Fibroblast of pulmonary artery (primary cell): Measurements from ENCODE around the gene RPL32.

ENCODE experiments used
- DNase-seq: peaks from one replicate; pipeline ENCODE4 v3.0.0-alpha.2; 2010; ENCODE audit warnings: low read depth
- H3K4me3 ChIP-seq: replicated peaks from 2 replicates; pipeline ENCODE4 v1.5.1; 2011; ENCODE audit warnings: low read depth, mild to moderate bottlenecking, control low read depth, low read length, moderate library complexity
- TF ChIP-seq, protein P1 (sequence below): IDR thresholded peaks from 2 replicates; pipeline ENCODE4 v1.5.1; 2011; ENCODE audit warnings: mild to moderate bottlenecking, control low read depth, low read length, inconsistent platforms; ENCODE audit errors: missing control alignments

Gene RPL32

DNA sequence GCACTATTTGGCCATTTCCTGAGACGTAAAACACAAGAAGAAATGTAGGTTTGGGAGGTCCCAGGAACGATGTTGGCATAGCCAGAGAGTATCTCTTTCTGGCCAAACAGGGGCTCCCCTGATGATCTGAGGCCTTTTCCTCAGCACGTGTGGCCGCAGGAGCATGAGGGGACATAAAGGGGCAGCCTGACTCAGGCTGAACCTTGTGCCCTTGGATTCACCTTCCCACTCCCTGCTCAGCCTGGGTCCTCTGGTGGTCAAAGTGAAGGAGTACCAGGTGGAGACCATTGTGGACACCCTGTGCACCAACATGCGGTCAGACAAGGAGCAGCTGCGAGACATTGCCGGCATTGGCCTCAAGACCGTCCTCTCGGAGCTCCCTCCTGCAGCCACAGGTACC, 34.3 kb downstream of the RPL32 start:
- no peak for DNase-seq
- H3K4me3 ChIP-seq = no peak overlapping the region
- TF ChIP-seq, protein P1, sequence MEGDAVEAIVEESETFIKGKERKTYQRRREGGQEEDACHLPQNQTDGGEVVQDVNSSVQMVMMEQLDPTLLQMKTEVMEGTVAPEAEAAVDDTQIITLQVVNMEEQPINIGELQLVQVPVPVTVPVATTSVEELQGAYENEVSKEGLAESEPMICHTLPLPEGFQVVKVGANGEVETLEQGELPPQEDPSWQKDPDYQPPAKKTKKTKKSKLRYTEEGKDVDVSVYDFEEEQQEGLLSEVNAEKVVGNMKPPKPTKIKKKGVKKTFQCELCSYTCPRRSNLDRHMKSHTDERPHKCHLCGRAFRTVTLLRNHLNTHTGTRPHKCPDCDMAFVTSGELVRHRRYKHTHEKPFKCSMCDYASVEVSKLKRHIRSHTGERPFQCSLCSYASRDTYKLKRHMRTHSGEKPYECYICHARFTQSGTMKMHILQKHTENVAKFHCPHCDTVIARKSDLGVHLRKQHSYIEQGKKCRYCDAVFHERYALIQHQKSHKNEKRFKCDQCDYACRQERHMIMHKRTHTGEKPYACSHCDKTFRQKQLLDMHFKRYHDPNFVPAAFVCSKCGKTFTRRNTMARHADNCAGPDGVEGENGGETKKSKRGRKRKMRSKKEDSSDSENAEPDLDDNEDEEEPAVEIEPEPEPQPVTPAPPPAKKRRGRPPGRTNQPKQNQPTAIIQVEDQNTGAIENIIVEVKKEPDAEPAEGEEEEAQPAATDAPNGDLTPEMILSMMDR = no peak

DNA sequence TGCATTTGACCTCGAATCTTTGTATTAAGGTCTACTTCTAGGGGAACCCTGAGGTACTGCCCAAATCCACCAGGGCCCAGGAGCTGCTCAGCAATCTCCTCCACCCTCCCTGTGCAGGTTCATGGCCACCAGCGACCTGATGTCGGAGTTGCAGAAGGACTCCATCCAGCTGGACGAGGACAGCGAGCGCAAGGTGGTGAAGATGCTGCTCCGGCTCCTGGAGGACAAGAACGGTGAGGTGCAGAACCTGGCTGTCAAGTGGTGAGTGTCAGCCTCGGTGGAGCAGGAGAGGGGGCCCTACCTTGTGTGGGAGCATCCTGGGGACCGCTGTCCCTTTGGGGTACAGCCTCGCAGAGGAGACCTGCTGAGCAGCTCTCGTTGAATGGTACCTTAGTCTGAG, 38.0 kb downstream of the RPL32 start:
- TF ChIP-seq, protein P1 = no peak
- H3K4me3 ChIP-seq = no peak overlapping the region
- no peak for DNase-seq

DNA sequence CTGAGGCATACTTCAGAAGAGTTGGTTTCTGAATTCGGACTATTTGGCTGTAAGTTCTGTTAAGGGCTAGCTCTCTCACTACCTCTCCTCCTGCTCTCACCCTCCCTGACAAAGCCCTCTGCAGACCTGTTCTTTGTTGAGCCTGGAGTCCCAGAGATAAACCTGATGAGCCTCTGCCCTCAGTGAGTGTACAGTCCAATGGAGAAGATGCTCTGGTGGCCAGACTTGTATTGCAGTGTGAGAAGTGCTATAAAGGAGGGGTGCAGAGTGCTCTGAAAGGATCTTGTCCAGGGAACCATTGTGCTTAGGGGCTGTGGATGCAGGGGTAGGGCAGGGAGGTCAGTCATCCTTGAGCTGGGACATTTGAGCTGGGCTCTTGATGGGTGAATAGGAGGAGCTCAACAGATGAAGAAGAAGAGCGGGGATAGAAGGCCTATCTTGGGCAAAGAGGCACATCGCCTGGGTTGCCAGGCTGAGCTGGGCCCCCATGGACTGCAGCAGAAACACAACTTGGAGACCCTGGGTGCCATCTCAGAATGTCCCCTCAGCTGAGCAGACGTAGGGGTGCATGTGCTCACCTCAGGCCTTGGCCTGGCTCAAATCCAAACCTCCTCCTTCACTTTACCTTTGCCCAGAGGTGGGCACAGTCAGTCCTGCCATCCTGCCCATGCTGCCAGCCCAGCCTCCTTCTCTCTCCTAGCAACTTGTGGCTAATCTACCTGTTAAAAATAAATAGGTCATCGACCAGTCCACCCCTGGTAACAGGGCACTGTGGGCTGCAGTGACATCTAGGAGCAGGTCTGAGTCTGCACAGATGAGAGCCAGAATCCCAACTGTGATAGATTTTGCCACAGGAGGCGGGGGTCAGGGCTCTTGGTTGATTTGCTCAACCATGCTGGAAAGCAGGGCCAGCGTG, 41.6 kb downstream of the RPL32 start:
- H3K4me3 ChIP-seq = no peak overlapping the region
- DNase-seq = no peak
- TF ChIP-seq, protein P1 = no peak

DNA sequence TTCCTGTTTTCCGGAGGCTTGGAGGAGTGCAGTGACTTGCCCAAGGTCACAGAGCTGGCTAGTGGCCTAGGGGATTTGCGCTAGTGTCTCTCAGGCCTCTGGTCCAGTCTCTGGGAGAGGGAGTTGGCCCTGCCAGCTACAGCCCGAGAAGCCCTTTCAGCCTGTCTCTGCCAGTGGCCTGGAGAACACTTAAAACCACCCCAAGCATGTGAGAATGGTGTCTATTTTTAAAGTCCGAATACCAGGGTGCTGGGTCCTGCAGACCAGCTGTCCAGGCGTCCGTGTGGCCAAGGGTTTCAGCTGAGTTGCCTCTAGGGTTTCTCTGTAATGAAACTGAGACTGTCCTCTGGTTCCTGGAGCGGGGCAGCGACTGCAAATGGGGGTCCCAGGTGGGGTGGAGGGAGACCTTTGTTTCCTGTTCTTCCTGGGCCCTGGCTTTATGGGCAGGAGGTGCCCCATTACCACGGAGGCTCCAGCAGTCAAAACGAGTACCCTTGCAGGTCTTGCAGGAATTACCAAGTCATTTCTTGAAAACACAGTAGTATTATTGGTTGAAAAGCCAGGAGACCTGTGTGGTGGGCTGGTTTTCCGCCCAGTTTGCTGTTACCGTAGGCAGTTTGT, 42.7 kb downstream of the RPL32 start:
- H3K4me3 ChIP-seq = no peak overlapping the region
- no peak for DNase-seq
- TF ChIP-seq, protein P1 = no peak

DNA sequence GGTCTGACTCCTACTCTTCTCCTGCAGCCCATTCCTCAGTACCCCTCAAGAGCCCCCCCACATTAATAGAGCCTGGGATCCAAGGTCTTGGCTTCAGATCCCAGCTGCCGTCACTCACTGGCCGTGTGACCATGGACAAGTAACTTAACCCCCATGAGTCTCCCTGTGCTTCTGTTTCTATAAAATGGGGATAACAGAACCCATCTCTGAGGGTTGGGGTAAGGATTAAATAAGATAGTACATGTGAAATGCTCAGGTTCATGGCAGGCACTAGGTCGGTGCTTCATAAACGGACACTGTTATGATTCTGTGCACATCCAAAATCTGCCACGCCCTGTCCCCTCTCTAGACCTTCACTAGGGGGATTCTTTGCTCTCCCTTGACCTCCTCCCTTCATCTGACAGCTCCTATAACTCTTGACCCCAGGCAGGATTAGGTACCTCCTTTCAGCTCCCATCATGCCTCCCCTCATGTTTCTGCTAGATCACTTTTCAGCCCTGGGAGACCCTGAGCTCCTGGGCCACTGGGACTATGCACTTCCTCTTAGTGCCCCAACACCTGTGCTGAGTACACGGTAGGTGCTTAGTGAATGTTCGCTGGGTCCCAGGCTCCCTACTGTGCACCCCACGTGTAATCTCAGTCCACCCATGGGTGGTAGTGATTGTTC, 43.3 kb downstream of the RPL32 start:
- no peak for DNase-seq
- H3K4me3 ChIP-seq = no peak overlapping the region
- TF ChIP-seq, protein P1 = no peak

DNA sequence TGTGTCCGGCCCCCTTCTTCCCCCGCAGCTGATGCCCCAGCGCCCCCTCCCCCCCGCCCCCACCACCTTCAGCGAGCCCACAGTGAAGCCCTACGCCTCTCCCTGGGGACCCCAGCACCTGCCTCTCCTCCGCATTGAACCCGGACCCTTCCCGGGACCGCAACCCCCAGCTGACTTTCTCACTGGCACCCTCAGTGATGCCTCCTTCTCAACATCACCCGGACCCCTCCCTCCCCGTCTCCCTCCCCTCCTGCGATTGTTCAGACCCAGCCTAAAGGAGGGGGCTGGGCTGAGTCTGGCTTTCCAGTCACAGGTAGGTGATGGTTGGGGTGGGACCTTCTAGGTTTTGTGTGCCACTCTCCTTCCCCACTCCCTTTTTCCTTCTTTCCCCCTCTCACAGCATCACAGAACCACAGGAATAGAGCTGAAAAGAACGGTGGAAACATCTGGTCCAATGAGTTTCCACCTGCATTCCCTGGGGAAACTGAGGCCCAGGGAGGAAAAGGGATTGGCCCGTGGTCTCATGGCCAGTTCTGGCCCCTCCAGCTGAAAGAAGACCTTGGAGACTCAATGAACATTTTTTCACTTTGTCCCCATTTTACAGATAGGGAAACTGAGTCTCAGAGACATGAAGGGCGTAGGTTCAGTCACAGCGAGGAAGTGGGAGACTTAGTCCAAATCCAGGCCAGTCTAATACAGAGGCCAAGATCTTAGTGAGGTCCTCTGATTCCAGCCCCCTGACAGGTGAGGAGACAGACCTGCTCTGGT, 44.1 kb downstream of the RPL32 start:
- TF ChIP-seq, protein P1 = no peak
- DNase-seq = no peak
- peak overlapping the region; percentile 55 for H3K4me3 ChIP-seq
